GM21825 (cell line): ENCODE results near the gene UBTF.
"Not testable (repeated sequence)": the region's sequence is repeated elsewhere in the genome, so short reads cannot be mapped to it uniquely, and the experiment has no call there.

Experiments
- ATAC-seq: cut with Tn5 transposase; IDR thresholded peaks from one replicate; pipeline ENCODE4 v1.9.1; 2021; ENCODE audit warnings: mild to moderate bottlenecking, moderate library complexity; ENCODE audit not compliant: unreplicated experiment

The UBTF gene

DNA sequence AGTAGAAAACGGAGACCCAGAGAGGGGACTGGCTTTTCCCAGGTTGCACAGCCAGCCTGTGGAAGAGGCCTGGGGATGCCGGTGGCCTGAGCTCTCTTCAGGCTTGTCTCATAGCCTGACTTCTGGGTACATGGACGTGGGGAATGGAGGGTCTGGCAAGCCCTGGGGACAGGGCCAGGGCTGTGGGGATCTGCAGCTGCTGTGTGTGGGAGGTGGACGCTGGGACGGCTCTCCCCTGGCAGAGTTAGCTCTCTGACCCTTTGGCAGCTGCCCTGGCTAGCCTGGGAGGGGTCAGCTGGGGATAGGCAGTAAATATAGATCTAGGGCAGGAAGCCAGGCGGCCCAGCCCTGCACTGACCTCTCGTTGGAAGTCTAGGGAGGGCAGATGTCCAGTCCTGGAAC lies 28.0 kb upstream of the UBTF start:
- ATAC-seq = no peak

DNA sequence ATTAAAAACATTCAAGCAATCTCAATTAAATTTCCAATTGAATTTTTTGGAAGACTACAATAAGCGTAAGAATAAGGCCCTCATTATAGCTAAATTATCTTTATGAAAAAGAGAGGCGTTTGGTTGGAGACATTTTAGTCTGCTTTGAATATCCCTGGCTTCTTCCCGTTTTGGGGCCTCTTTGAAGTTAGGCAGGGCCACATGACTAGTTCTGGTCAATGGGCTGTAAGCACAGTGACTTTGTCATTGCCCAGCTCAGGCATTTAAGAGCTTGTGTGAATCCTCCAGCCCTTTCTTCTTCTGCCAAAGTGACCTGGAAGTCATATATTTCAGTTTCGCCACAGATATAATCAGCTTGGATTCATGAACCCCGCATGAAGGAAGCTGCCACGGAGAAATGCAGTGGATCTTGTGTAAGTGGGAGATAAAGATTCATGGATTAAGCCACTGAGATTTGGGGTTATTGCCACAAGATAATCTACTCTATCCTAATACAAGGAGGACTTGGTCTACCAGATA lies 21.7 kb upstream of the UBTF start:
- ATAC-seq = no peak

DNA sequence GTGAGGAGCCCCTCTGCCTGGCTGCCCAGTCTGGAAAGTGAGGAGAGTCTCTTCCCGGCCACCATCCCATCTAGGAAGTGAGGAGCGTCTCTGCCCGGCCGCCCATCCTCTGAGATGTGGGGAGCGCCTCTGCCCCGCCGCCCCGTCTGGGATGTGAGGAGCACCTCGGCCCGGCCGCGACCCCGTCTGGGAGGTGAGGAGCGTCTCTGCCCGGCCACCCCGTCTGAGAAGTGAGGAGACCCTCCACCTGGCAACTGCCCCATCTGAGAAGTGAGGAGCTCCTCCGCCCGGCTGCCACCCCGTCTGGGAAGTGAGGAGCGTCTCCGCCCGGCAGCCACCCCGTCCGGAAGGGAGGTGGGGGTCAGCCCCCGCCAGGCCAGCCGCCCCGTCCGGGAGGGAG lies 18.4 kb upstream of the UBTF start:
- not testable (repeated sequence) for ATAC-seq

DNA sequence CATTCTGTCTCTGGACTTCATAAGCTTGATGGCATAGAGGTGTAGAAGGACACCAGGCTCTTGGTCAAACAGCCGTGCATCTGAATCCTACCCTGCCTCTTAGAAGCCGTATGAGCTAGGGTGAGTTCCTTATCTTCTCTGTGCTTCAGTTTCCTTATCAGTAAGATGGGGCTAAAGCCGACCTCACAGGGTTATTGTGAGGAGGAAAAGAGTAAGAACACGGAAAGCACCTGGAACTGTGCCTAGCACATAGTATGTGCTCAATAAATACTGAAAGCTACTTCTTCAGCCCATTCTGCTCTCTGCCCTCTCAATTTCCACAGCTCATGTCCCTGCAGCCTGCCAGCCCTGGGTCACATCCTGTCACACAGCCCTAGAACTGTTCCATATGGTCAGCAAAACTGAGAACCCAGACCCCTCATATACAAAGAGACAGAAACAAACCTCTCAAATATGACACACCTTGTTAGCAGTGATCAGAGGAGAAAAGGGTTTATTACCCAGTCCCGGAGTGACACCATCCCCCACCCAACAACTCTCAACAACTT lies 17.0 kb upstream of the UBTF start:
- ATAC-seq = no peak

DNA sequence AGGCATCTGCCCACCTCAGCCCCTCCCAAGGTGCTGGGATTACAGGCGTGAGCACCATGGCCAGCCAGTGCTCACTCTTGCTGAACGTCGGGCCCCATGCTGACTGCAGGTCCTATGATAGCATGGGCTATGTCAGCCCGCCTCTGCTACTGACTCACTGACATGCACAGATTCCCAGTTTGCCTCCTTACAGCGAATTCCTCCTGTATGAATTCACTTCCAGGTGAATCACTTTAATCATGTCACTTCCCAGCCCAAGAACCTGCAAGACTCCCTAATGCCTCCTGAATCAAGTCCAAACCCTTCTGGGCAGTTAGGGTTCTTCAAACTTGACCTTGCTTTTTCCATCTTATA lies 16.1 kb upstream of the UBTF start:
- ATAC-seq = no peak

DNA sequence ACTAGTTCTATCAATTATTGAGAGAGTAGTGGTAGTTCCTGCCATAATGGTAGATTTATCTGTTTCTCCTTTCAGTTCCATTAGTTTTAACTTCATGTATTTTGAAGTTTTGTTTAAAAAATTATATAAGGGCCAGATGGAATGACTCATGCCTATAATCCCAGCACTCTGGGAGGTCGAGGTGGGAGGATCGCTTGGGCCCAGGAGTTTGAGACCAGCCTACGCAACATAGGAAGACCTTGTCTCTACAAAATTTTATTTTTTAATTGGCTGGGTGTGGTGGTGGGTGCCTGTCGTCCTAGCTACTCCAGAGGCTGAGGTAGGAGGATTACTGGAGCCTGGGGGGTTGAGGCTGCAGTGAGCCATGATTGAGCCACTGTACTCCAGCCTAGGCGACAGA lies 14.1 kb upstream of the UBTF start:
- ATAC-seq = no peak

DNA sequence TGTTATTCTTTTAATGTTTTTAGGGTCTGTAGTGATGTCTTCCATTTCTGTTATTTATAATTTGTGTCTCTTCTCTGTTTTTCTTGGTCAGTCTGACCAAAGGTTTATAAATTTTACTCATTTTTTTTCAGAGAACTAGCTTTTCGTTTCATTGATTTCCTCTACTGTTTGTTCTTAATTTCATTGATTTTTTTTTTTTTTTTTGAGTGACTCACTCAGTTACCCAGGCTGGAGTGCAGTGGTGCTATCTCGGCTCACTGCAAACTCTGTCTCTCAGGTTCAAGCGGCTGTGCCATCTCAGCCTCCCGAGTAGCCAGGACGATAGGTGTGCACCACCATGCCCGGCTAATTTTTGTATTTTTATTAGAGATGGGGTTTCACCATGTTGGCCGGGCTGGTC lies 12.6 kb upstream of the UBTF start:
- no peak for ATAC-seq

DNA sequence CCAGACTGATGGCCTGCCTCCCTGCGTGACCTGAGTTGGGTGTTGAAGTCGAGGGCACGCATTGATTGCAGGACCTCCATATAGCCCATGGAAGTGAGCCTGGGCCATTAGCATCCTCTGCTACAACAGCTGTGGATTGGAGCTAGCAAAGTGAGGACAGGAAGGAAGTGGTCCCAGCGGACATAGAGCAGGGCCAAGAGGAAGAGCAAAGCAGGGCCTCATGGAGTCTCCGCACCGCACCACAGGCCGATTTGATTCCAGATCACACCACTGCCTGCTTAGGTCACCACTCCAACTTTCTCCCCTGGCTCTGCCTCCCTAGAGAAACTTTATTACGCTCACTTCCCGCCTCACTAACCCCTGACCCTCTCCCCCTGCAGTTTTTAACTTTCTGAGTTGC lies 10.7 kb upstream of the UBTF start:
- no peak for ATAC-seq

DNA sequence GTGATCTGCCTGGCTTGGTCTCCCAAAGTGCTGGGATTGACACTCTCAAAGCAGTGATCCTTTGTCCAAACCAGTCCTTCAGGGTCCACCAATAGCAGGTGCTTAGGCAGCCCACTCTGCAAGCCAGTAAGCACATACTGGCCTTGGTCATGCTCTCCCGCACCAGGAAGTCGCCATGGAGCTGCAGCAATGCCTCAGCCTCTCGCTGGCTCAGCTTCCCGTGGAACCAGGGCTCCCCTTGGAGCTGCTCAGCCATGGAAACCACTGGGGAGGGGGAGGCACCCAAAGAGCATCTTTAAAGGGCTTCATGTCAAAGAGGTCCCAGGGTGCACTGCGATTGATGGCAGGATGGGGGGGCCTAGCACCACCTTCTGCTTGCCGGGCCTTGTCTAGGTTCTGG lies 9.6 kb upstream of the UBTF start:
- no peak for ATAC-seq

DNA sequence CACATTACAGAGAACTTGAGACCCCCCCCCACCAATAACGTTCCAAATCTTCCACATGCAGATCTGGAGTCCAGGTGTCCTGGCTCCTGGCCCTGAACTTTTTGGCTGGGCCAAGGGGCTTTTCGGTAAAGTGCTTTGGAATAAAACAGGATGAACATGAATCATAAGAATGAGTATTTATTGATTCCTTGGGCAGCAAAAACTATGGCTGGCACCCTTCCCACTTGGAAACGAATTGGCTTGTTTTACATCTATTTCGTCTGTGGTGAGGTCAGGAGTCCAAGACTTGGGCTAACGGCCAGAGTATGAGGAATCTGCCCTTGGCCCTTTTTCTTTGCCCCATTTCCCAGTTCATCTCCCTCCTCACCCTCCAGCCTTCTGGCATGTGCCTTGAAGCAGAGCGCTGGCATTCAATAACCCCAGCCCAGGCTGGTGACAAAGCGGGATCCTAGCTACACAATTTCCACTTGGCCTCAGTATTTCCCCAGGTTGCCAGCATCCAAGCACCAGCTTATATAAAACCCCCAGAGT lies 4.1 kb upstream of the UBTF start:
- ATAC-seq = no peak

DNA sequence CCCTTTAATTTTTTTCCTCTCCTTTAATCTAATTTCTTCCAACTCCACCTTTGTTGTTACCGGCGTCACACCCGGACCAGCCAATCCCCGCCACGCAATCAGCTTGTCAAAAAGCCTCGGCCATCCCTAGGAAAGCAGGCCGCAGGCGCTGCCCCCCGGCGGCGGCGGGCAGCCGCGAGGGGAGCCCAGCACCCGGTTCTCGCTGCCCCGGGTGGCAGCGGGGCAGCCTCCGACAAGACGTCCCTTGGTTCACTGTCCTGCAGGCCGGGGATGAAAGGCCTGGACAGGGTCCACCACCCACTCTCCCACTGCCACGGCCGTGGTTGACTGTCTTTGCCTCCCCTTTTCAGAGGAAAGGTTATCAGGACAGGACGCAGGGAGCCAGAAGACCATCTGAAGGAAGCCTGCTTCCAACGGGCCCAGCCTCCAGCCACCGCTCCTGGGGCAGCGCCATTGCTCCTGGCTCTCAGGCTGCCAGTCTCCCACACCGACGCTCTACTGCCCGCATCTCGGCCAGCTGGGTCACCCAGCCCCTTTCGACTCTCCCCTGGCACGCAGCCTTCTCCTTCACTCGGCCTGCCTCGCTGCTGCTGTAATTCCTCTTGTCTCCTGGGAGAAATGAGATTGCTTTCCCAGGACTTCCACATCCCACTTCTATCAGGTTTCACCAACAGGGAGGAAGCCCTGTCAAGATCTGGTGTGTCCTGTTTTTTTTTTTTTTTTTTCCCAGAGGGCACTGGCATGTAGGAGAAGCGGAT lies 2.8 kb upstream of the UBTF start:
- no peak for ATAC-seq

DNA sequence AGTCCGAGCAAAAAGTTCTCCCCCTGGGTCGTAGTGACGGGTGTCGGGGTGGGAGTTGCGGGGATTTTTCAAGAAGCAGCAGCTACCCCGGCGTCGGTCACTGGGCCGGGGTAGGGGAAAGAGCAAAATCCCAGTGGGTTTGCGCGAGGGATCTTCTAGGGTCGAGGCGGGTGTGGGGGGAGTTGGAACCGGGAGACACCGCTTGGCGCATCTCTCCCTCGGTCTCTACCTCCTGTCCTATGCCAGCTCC lies 2.3 kb upstream of the UBTF start:
- ATAC-seq = no peak

DNA sequence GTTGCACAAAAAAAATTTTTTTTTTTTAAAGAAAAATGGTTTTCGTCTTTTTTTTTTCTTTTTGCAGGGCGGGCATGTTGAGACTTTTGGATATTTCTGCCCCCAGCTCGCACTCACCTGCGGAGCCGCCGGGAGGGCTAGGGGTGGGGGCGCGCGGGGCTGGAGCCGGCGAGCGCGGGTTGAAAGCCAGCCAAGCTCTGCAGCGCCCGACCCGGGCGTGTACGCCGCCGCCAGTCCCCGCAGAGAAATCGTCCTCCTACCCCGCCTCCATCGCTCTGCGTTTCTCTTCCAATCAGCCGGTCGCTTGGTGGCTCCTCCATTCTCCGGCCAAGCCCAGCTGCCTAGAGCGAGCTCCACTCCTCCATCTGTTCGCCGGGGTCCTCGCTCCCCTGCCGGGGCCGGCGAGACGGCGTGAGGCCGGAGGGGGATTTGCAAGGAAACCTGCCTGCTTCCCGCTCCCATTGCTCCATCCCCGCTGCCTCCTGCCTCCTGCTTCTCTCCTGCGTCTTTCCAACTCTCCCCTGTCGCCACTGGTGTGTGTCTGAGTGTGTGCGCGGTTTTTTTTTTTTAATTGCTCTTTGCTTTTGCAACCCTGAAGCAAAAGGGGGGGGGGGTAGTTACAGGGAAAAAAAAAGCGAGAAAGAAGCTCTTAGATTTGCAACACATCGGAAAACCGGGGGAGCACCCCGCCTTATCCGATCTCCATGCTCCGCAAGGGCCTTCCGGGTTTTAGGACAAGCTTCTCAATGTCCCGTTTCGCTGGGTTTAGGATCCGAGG lies 1.8 kb upstream of the UBTF start:
- ATAC-seq = no peak

DNA sequence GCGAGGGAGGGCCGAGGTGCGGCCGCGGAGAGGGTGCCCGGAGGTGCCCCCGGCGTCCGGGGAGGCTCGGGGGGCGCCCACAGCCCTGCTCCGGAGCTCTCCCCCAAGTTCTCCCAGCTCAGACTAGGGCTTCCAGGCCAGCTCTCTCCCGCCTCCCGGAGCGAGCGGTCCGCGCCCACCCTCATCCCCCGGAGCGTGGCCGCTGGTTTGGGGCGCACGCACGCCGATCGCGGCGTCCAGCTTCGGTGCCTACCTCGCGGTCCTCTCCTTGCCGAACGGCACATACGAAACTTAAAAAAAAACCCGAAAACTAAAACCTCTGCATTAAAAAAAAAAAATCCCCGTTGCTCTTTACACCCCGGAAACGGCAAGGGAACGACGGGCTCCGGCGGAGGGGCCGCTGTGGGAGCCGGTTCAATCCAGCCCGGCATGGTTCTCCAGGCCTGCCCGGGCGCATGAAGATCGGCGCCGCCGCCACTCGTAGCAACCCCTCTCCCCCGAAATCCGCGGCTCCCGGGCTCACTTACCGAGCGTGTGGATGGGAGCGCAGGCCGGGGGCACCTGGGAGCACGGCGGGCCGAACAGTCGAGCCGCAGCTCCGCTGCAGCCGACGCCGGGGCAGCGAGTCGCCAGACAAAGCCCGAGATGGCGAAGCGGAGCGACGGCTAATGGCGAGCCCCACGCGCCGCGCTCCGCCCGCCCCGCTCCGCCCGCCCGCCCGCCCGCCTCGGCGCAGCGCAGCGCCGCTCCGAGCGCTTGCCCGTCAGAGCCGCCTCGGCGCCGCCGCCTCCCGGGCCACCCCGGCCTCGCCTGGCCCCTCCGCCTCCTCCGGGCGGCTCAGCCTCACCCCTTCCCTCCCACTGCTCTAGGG lies 973 bp upstream of the UBTF start:
- ATAC-seq = no peak

DNA sequence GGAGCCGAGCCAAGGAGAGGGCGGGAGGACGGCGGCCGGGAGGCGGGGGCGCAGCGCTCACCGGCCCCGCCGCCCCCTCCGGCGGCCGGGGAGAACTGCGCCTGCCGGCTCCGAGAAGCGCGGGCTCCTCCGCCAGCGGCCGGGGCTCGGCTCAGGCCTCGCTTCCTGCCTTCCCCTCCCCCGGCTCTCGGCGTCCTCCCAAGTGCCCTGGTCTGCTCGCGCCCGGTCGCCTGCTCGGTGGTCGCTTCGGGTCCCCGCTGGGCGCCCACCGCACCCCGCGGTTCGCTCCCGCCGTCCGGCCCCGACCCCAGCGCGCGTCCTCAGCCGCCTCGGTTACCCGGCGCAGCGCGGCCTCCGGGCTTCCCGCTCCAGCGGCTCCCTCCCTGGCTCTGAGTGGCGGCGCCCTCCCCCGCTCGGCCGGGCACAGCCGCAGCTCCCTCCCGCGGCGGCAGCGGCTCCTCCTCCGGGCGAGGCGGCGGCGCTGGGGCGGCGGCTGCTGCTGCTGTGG lies 313 bp downstream of the UBTF start:
- ATAC-seq = peak; percentile 36

DNA sequence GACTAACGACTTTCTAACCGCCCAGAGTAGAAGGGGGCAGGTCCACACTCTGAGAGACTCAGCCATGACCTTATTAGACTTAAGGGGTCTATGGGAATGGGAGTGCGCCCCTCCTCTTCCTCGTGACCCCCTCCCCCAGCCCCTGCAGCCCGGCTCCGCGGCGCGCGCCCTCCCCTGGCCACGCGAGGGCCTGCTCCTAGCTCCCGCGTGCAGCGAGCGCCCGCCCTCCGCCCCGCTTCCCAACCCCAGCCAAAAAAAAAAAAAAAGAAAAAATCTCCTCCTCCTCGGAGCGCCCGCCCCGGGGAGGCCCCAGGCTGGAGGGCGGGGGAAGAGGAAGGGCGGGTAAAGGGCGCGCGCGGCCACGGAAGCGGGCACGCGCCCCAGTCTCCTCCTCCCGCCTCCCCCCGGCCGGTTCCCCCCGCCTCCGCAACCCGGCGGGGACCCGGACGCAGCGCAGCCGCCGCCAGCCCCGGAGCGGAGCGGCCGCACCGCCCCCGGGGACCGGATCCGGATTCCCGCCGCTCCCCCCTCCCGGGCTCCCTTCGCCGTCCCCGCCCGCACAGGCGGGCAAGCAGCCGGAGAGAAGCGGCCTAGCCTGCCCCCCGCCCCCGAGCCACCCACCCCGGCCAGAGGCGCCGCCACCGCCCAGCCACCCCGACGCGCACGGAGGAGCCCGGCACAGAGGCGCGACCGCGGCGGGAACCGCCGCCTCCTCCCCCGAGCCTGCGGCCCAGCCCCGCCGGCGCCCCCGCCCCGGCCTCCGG lies 949 bp downstream of the UBTF start:
- peak; percentile 32 for ATAC-seq

DNA sequence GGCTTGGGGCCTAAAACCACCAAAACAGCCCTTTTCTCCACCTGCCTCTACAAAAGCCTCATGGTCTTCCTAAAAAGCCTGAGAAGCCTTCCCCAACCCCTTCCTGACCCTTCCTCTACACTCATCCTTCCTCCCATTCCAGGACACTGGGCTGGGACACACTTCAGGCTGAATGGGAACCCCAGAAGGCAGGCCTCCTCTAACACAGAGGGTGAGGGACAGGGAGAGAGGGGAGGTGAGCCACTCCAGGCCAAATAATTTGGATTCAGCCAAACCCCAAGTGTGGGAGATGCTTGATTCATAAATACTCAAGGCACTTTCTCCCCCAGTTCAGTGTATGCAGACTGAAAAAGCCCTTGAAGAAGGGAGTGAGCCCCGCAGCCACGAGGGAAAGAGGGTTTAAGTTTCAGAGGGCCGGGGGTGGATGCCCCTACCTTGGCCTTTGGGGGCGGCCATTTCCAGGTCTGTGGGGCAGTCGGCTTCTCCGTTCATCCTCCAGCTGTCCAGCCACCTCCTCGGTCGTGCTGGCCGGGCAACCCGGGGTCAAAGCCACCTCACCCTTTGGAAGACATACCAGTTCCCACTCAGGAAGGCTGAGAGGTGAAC lies 1.6 kb downstream of the UBTF start:
- no peak for ATAC-seq

DNA sequence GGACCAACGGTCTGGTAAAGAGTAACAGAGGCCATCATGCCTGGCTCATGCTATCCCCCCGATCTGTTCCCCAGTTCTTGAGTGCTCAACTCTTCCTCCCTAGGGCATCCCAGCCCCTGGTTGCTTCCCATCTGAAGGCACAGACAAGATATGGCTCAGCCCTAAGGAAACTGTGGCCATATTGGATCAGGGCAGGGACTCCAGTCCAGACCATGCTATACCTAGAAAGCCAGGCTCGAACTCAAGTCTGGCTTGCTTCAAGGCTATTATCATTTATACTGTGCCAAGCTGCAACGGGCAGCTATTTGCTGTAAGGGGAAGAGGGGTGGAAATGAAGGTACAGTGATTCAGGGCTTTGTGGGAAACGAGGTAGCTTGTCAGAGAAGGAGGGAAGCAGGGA lies 2.8 kb downstream of the UBTF start:
- ATAC-seq = no peak

DNA sequence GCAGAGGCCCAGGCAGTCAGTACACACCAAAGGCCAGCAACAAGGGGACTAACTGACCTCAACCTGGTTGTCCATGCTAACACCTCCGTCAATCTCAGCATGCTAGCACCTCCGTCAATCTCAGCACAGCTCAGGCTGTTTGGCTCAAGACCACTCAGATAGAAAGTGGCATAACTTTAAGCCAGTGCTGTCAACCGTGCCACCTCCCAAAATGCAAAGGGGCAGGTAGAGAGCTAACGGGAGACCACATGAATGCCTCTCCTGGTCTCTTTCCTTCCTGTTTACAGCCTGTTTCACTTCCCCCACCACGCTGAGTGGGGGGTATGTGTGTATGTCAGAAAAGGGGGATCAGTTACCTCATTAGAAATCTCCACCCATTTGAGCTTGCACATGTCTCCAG lies 3.3 kb downstream of the UBTF start:
- no peak for ATAC-seq

DNA sequence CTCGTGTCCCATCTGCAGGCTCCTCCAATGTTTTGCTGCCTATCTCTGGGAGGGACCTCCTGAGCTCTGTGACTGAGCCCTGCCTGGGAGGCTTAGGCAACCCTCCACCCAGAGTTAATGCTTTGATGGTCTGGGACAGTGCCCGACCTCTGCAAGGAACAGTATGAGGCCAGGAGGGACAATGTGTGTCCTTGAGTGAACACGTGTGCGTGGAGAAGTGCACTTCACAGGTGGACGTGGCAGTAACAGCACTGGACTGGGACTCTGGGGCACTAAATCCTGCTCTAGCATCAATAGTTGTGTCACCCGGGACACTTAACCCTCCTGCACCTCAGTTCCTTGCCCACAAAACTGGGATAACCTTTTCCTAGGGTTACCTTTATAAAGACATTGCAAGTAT lies 4.6 kb downstream of the UBTF start:
- no peak for ATAC-seq
